Measurements from ENCODE around the gene PMIS2. TPM values are rescaled to one million over a fixed set of nuclear protein-coding genes. Genes with fewer than 3 reads are reported as not detected.
"Not testable (repeated sequence)": the region's sequence is repeated elsewhere in the genome, so short reads cannot be mapped to it uniquely, and the experiment has no call there.

The PMIS2 gene
- total and polyA plus RNA-seq, 11 donors = not detected

- Histone ChIP-seq H3K27ac (no peak overlapping the region), H3K4me3 (no peak overlapping the region), H3K9me3 (no peaks in the 10 kb centered on the region), H3K36me3 (no peaks in the 10 kb centered on the region), H3K27me3 (peaks cover 0 to 36% (median 8%) of the 10 kb centered on the region in 9 donors), H3K4me1 (no peaks in the 10 kb centered on the region)
- intact Hi-C loops (cut with DNase I) = no loop called here
- no peak for TF ChIP-seq POLR2A (IDR thresholded peaks at IDR 0.05)
- TF ChIP-seq, protein P1, sequence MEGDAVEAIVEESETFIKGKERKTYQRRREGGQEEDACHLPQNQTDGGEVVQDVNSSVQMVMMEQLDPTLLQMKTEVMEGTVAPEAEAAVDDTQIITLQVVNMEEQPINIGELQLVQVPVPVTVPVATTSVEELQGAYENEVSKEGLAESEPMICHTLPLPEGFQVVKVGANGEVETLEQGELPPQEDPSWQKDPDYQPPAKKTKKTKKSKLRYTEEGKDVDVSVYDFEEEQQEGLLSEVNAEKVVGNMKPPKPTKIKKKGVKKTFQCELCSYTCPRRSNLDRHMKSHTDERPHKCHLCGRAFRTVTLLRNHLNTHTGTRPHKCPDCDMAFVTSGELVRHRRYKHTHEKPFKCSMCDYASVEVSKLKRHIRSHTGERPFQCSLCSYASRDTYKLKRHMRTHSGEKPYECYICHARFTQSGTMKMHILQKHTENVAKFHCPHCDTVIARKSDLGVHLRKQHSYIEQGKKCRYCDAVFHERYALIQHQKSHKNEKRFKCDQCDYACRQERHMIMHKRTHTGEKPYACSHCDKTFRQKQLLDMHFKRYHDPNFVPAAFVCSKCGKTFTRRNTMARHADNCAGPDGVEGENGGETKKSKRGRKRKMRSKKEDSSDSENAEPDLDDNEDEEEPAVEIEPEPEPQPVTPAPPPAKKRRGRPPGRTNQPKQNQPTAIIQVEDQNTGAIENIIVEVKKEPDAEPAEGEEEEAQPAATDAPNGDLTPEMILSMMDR (IDR thresholded peaks at IDR 0.05) = no peak
- ATAC-seq (no peak), DNase-seq (no peak)
- WGBS, 4 donors = 36 to 67% (median 48%) methylated on average over 1 of the region's 1 CpG
Measured at GRCh38 chr19:35587321-35587720, 1.3 kb downstream of the PMIS2 start.

DNA sequence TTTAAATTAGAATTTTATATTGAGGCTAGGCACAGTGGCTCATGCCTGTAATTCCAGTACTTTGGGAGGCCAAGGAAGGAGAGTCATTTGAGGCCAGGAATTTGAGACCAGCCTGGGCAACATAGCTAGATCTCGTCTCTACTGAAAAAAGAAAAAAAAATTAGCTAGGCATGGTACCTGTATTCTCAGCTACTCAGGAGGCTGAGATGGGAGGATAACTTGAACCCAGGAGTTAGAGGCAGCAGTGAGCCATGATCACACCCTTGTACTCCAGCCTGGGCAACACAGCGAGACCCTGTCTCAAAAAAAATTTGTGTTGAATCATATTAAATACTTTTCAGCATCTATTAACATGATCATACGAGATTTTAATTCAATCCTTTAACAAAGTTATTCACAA is 4.9 kb downstream of the PMIS2 start:
- intact Hi-C loops (cut with DNase I) = loop anchor here in 3 of 10 donors (5.0 to 10.0 kb wide), 3 partner anchors 79 to 239 kb away; partner anchors contain the start of genes DMKN (in 1 of the 3) and FFAR3 (in 1 of the 3)
- WGBS, 4 donors = 81 to 91% (median 84%) methylated on average over 3 of the region's 3 CpGs
- TF ChIP-seq, protein P1 (IDR thresholded peaks at IDR 0.05) = no peak
- TF ChIP-seq POLR2A (IDR thresholded peaks at IDR 0.05) = no peak
- no peaks in the 10 kb centered on the region for H3K9me3 ChIP-seq
- no peak overlapping the region for H3K27ac ChIP-seq
- ATAC-seq = no peak
- H3K4me3 ChIP-seq = no peak overlapping the region
- no peak for DNase-seq
- no peaks in the 10 kb centered on the region for H3K36me3 ChIP-seq
- peaks cover 0 to 29% (median 6%) of the 10 kb centered on the region in 9 donors for H3K27me3 ChIP-seq
- H3K4me1 ChIP-seq = no peaks in the 10 kb centered on the region

GRCh38 chr19:35592226-35592625 is 6.3 kb downstream of the PMIS2 start:
- TF ChIP-seq POLR2A (IDR thresholded peaks at IDR 0.05) = no peak
- TF ChIP-seq, protein P1 (IDR thresholded peaks at IDR 0.05) = peak in 11 of 12 donors; percentile 15 to 49 (median 36)
- intact Hi-C loops (cut with DNase I) = loop anchor here in 3 of 10 donors (5.0 to 10.0 kb wide), 3 partner anchors 80 to 240 kb away; partner anchors contain the start of genes DMKN (in 1 of the 3) and FFAR3 (in 1 of the 3)
- Histone ChIP-seq H3K27ac (no peak overlapping the region), H3K9me3 (no peaks in the 10 kb centered on the region), H3K27me3 (peaks cover 0 to 26% (median 6%) of the 10 kb centered on the region in 9 donors), H3K4me3 (no peak overlapping the region), H3K36me3 (no peaks in the 10 kb centered on the region), H3K4me1 (no peaks in the 10 kb centered on the region)
- WGBS, 4 donors = 28 to 29% (median 28%) methylated on average over 8 of the region's 8 CpGs
- DNase-seq = no peak
- ATAC-seq = no peak

GRCh38 chr19:35595026-35595425 is 9.1 kb downstream of the PMIS2 start:
- not testable (repeated sequence) for H3K4me1 ChIP-seq, H3K4me3 ChIP-seq, H3K36me3 ChIP-seq, ATAC-seq, H3K27ac ChIP-seq, H3K9me3 ChIP-seq, DNase-seq
- intact Hi-C loops (cut with DNase I) = loop anchor here in 1 of 10 donors (10.0 kb wide), 1 partner anchor 240 kb away; the partner anchor contains the start of gene FFAR3
- 69 to 86% (median 78%) methylated on average over 3 of the region's 3 CpGs for WGBS, 4 donors
- peaks cover 0 to 26% (median 6%) of the 10 kb centered on the region in 9 donors for H3K27me3 ChIP-seq

DNA sequence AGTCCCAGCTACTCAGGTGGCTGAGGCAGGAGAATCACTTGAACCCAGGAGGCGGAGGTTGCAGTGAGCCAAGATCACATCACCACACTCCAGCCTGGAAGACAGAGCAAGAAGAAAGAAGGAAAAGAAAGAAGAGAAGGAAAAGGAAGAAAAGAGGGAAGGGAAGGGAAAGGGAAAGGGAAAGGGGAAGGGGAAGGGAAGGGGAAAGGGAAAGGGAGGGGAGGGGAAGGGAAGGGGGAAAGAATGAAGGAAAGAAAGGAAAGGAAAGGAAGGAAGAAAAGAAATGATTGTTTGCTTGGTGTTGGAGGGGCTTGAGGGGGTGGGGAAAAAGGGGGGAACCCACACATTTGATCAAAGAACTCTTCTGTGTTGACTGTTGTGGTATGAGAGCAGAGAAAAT is 10.0 kb downstream of the PMIS2 start:
- Histone ChIP-seq H3K36me3 (no peaks in the 10 kb centered on the region), H3K27ac (no peak overlapping the region), H3K9me3 (no peaks in the 10 kb centered on the region), H3K27me3 (peaks cover 0 to 26% (median 6%) of the 10 kb centered on the region in 9 donors), H3K4me3 (no peak overlapping the region), H3K4me1 (no peaks in the 10 kb centered on the region)
- intact Hi-C loops (cut with DNase I) = loop anchor here in 1 of 10 donors (10.0 kb wide), 1 partner anchor 241 kb away; the partner anchor contains the start of gene FFAR3
- no peak for ATAC-seq
- DNase-seq = no peak
- TF ChIP-seq, protein P1 (IDR thresholded peaks at IDR 0.05) = no peak
- no peak for TF ChIP-seq POLR2A (IDR thresholded peaks at IDR 0.05)
- WGBS, 4 donors = 96 to 100% (median 99%) methylated on average over 1 of the region's 1 CpG
